IPS DF 19.7 (cell line): ENCODE results near the gene CENATAC.
"Not testable (repeated sequence)": the region's sequence is repeated elsewhere in the genome, so short reads cannot be mapped to it uniquely, and the experiment has no call there.

Experiments
- DNase-seq: peaks from one replicate; pipeline ENCODE4 v3.0.0-alpha.2; 2013; ENCODE audit warnings: low read depth, low spot score

CENATAC gene

GRCh38 chr11:118996926-118997626 is 862 bp upstream of the CENATAC start:
- no peak for DNase-seq

GRCh38 chr11:118998388-118998717 is 415 bp downstream of the CENATAC start:
- DNase-seq: no peak

- DNase-seq: no peak
These were observed 884 bp downstream of the CENATAC start for GRCh38 chr11:118998822-118999221.

- no peak for DNase-seq
These were observed 3.0 kb downstream of the CENATAC start for GRCh38 chr11:119000906-119001305.

- DNase-seq: no peak
These were observed 8.7 kb downstream of the CENATAC start for GRCh38 chr11:119006656-119007055.

GRCh38 chr11:119011476-119012053 is 13.6 kb downstream of the CENATAC start:
- no peak for DNase-seq

GRCh38 chr11:119012629-119013170 is 14.8 kb downstream of the CENATAC start:
- DNase-seq: no peak

GRCh38 chr11:119014209-119014924 is 16.4 kb downstream of the CENATAC start:
- no peak for DNase-seq

GRCh38 chr11:119015054-119015611 is 17.2 kb downstream of the CENATAC start:
- no peak for DNase-seq

GRCh38 chr11:119016216-119017009 is 18.5 kb downstream of the CENATAC start:
- no peak for DNase-seq

GRCh38 chr11:119017377-119017776 is 19.4 kb downstream of the CENATAC start:
- not testable (repeated sequence) for DNase-seq

- DNase-seq: peak; percentile 94
These were observed 20.4 kb downstream of the CENATAC start, which contains the start of the genes RPS25 and TRAPPC4 for GRCh38 chr11:119018074-119018938. Gene RPS25, minus strand, starts transcription at chr11:119018343. Its CDS starts 59 bp downstream, at chr11:119018284. Gene TRAPPC4, plus strand, starts transcription at chr11:119018766. Its CDS starts 30 bp downstream, at chr11:119018796.

GRCh38 chr11:119019996-119020395 is 22.1 kb downstream of the CENATAC start:
- DNase-seq: no peak

GRCh38 chr11:119021631-119022030 is 23.7 kb downstream of the CENATAC start:
- no peak for DNase-seq

- DNase-seq: no peak
These were observed 25.8 kb downstream of the CENATAC start for GRCh38 chr11:119023741-119024140.

GRCh38 chr11:119024430-119025098 is 26.6 kb downstream of the CENATAC start:
- DNase-seq: no peak

- no peak for DNase-seq
These were observed 27.1 kb downstream of the CENATAC start for GRCh38 chr11:119025099-119025473.

- no peak for DNase-seq
These were observed 27.6 kb downstream of the CENATAC start for GRCh38 chr11:119025541-119025940.

GRCh38 chr11:119025978-119026766 is 28.2 kb downstream of the CENATAC start:
- no peak for DNase-seq
